Measurements from ENCODE around the gene PLA2G12A. TPM values are rescaled to one million over a fixed set of nuclear protein-coding genes. Genes with fewer than 3 reads are reported as not detected.
A peak's percentile ranks its signal among the peaks of the same experiment; 100 is the strongest.

Gene PLA2G12A
- total RNA-seq, 1 experiment from 2014 or later: 47.3 TPM

DNA sequence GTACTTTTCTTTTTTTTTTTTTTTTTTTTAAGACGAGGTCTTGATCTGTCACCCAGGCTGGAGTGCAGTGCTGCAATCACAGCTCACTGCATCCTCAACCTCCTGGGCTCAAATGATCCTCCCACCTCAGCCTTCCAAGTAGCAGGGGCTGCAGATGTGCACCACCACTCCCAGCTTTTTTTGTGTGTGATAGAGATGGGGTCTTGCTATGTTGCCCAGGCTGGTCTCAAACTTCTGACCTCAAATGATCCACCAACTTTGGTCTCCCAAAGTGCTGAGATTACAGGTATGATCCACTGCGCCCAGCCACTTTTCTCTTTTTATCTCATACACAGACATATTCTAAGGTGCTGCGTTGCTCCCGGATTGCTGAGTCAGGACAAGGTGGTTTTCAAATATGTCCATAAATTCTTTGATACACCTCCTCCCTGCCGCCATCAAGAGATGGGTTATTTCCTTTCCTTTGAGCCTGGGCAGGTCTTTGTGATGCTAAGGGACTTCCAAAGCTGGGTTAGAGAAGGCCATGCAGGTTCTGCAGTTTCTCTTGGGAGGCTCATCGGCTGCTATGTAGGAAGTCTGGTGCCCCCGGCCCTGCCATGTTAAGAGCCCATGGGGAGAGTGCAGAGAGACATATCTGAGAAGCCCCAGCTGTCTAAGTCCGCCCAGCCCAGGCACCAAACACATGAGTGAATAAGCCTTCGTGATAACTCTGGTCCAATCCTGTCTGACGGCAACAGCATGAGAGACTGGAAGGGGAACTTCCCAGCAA lies 8.4 kb upstream of the PLA2G12A start:
- no peak overlapping the region for H2BK120ac ChIP-seq (ENCODE audit: low read depth, low read length, poor library complexity, severe bottlenecking)
- no peak overlapping the region for H3K27ac ChIP-seq (ENCODE audit: insufficient read length, low read depth, low read length)
- no peak overlapping the region for H2BK5ac ChIP-seq (ENCODE audit: insufficient read length, low read length)
- no peaks in the 10 kb centered on the region for H4K20me1 ChIP-seq (ENCODE audit: control insufficient read depth, insufficient read depth, insufficient read length)
- no peaks in the 10 kb centered on the region for H3K79me2 ChIP-seq (ENCODE audit: insufficient read depth, low read length)
- H3K56ac ChIP-seq (ENCODE audit: insufficient read length, low read depth, low read length): no peak overlapping the region
- H2AK5ac ChIP-seq (ENCODE audit: insufficient read length, low read length): no peak overlapping the region
- H2BK12ac ChIP-seq (ENCODE audit: insufficient read length, low read depth, low read length): no peak overlapping the region
- no peaks in the 10 kb centered on the region for H3K27me3 ChIP-seq (ENCODE audit: insufficient read depth, low read length)
- Mint-ChIP-seq H3K4me3 (no peak overlapping the region; a peak in 1 of 5 replicates), H3K27ac (no peak overlapping the region; a peak in 1 of 7 replicates), H3K9me3 (no peaks in the 10 kb centered on the region; a peak in 1 of 5 replicates), H3K4me1 (peaks cover 6% of the 10 kb centered on the region in 2 experiments; a peak in 3 of 4 replicates), H3K27me3 (ENCODE audit: low read depth) (no peaks in the 10 kb centered on the region), H3K36me3 (ENCODE audit: insufficient read depth in 1 of 3, low read depth in 3 of 3) (no peaks in the 10 kb centered on the region)
- H3K4me1 ChIP-seq (ENCODE audit: insufficient read depth, low read length): no peaks in the 10 kb centered on the region
- H4K5ac ChIP-seq (ENCODE audit: insufficient read length, low read depth, low read length): no peak overlapping the region
- WGBS (ENCODE audit: extremely low coverage, insufficient read length, low lambda C conversion rate): no CpG with 5 or more reads among the region's 10 CpGs
- H3K79me1 ChIP-seq (ENCODE audit: insufficient read depth, low read depth, low read length, poor library complexity, severe bottlenecking): no peaks in the 10 kb centered on the region
- no peak overlapping the region for H3K18ac ChIP-seq (ENCODE audit: insufficient read length, low read depth, low read length)
- H3K23me2 ChIP-seq (ENCODE audit: insufficient read length, low read depth, low read length, poor library complexity, severe bottlenecking): no peaks in the 10 kb centered on the region
- H3K4ac ChIP-seq (ENCODE audit: low read depth, low read length): no peak overlapping the region
- DNase-seq: peak; percentile 33
- no peak overlapping the region for H2BK15ac ChIP-seq (ENCODE audit: low read depth, low read length)
- H2AFZ ChIP-seq (ENCODE audit: low read length): no peak overlapping the region
- no peak overlapping the region for H3K14ac ChIP-seq (ENCODE audit: insufficient read depth, low read length)
- H2BK20ac ChIP-seq (ENCODE audit: low read depth, low read length, poor library complexity, severe bottlenecking): no peak overlapping the region
- no peak overlapping the region for H3T11ph ChIP-seq (ENCODE audit: low read length)
- TF ChIP-seq, protein P1, sequence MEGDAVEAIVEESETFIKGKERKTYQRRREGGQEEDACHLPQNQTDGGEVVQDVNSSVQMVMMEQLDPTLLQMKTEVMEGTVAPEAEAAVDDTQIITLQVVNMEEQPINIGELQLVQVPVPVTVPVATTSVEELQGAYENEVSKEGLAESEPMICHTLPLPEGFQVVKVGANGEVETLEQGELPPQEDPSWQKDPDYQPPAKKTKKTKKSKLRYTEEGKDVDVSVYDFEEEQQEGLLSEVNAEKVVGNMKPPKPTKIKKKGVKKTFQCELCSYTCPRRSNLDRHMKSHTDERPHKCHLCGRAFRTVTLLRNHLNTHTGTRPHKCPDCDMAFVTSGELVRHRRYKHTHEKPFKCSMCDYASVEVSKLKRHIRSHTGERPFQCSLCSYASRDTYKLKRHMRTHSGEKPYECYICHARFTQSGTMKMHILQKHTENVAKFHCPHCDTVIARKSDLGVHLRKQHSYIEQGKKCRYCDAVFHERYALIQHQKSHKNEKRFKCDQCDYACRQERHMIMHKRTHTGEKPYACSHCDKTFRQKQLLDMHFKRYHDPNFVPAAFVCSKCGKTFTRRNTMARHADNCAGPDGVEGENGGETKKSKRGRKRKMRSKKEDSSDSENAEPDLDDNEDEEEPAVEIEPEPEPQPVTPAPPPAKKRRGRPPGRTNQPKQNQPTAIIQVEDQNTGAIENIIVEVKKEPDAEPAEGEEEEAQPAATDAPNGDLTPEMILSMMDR (conservative IDR thresholded peaks at IDR 0.05): no peak
- H4K8ac ChIP-seq (replicated peaks; ENCODE audit: insufficient read length, low read depth, low read length): no peak overlapping the region
- H3K9ac ChIP-seq (ENCODE audit: extremely low read depth, insufficient read length, low read length): no peak overlapping the region
- H4K91ac ChIP-seq (ENCODE audit: insufficient read length, low read depth, low read length): no peak overlapping the region
- no peak overlapping the region for H3K4me2 ChIP-seq (ENCODE audit: insufficient read depth, insufficient read length, low read length)
- H3K9me3 ChIP-seq (ENCODE audit: control insufficient read depth, low read depth, low read length): no peaks in the 10 kb centered on the region
- H3K23ac ChIP-seq (ENCODE audit: insufficient read length, low read depth, low read length): no peak overlapping the region

All from H9 (cell line).